Suprapubic skin (tissue), 4 donors: ENCODE results near the gene STPG1. TPM values are rescaled to one million over a fixed set of nuclear protein-coding genes. Genes with fewer than 3 reads are reported as not detected.

ENCODE experiments used
- DNase-seq, 2 donors: peaks; one replicate each; pipeline ENCODE4 v3.0.0-alpha.2; 2019; ENCODE audit warnings: low spot score in 2 of 2
- H3K27ac ChIP-seq: fragments of 200-600 bp; sonication (generic); one replicate; pipeline ENCODE4 v1.5.1; 2019
- H3K27me3 ChIP-seq: fragments of 200-600 bp; sonication (generic); one replicate; pipeline ENCODE4 v1.5.1; 2019
- H3K36me3 ChIP-seq: fragments of 200-600 bp; sonication (generic); one replicate; pipeline ENCODE4 v1.5.1; 2019
- H3K4me1 ChIP-seq: fragments of 200-600 bp; sonication (generic); one replicate; pipeline ENCODE4 v1.5.1; 2019
- H3K4me3 ChIP-seq: fragments of 200-600 bp; sonication (generic); one replicate; pipeline ENCODE4 v1.5.1; 2019; ENCODE audit warnings: mild to moderate bottlenecking
- H3K9me3 ChIP-seq: fragments of 200-600 bp; sonication (generic); one replicate; pipeline ENCODE4 v1.5.1; 2019
- CTCF ChIP-seq, 2 donors: fragments of 200-600 bp in 1 of 2; fragments of 450-650 bp in 1 of 2; sonication (generic) in 1 of 2; IDR thresholded peaks; one replicate each; pipeline ENCODE4 v1.5.1; 2016 to 2019; ENCODE audit warnings: antibody characterized with exemption in 2 of 2, mild to moderate bottlenecking in 1 of 2, moderate library complexity in 1 of 2
- EP300 ChIP-seq: sonication (generic); formaldehyde crosslinking; IDR thresholded peaks from one replicate; pipeline ENCODE4 v1.6.1; 2017; ENCODE audit warnings: antibody characterized with exemption
- POLR2A ChIP-seq, 2 donors: fragments of 450-650 bp; IDR thresholded peaks; one replicate each; pipeline ENCODE4 v1.6.1; 2017; ENCODE audit warnings: antibody characterized with exemption in 2 of 2, mild to moderate bottlenecking in 2 of 2, moderate library complexity in 2 of 2
- POLR2AphosphoS5 ChIP-seq, 3 donors: sonication (generic); formaldehyde crosslinking; IDR thresholded peaks; one replicate each; pipeline ENCODE4 v1.6.1; 2017; ENCODE audit warnings: antibody characterized with exemption in 3 of 3
- WGBS: methylation state at CpG from one replicate; pipeline ENCODE4 v1.1.5; 2018; 5-methylcytosine and 5-hydroxymethylcytosine counted together
- total RNA-seq, 4 donors: library from RNA; depleted of rRNA; stranded (reverse); fragments of >200 nt; gene quantifications; one replicate each; pipeline ENCODE4 v1.1.0, GENCODE V29; 2016

The STPG1 gene
- total RNA-seq, 4 donors from 2014 or later = 7.2 to 8.5 (median 7.8) TPM

GRCh38 chr1:24443241-24443656 is 29.7 kb upstream of the STPG1 start:
- H3K9me3 ChIP-seq = no peaks in the 10 kb centered on the region
- H3K4me3 ChIP-seq = no peak overlapping the region
- no peaks in the 10 kb centered on the region for H3K27me3 ChIP-seq
- WGBS = 64% methylated on average over 2 of the region's 2 CpGs
- H3K36me3 ChIP-seq = peaks cover 27% of the 10 kb centered on the region
- no peak for TF ChIP-seq EP300
- no peak for TF ChIP-seq CTCF (IDR thresholded peaks at IDR 0.05)
- no peak for TF ChIP-seq POLR2A (IDR thresholded peaks at IDR 0.05)
- TF ChIP-seq POLR2AphosphoS5 (IDR thresholded peaks at IDR 0.05) = no peak
- H3K4me1 ChIP-seq = peaks cover 22% of the 10 kb centered on the region
- H3K27ac ChIP-seq = peak overlapping the region; percentile 13
- no peak for DNase-seq

- Histone ChIP-seq H3K27me3 (no peaks in the 10 kb centered on the region), H3K4me1 (peaks cover 27% of the 10 kb centered on the region), H3K4me3 (no peak overlapping the region), H3K36me3 (peaks cover 22% of the 10 kb centered on the region), H3K9me3 (no peaks in the 10 kb centered on the region), H3K27ac (no peak overlapping the region)
- TF ChIP-seq POLR2A (IDR thresholded peaks at IDR 0.05) (no peak), POLR2AphosphoS5 (IDR thresholded peaks at IDR 0.05) (no peak), EP300 (no peak), CTCF (IDR thresholded peaks at IDR 0.05) (no peak)
- DNase-seq = no peak
Measured at GRCh38 chr1:24442764-24443163, 29.2 kb upstream of the STPG1 start.

- TF ChIP-seq POLR2A (IDR thresholded peaks at IDR 0.05) (no peak), CTCF (IDR thresholded peaks at IDR 0.05) (no peak)
- peaks cover 19% of the 10 kb centered on the region for H3K36me3 ChIP-seq
- no peak for DNase-seq
- no peaks in the 10 kb centered on the region for H3K9me3 ChIP-seq
- WGBS = 84% methylated on average over 14 of the region's 14 CpGs
- H3K27me3 ChIP-seq = no peaks in the 10 kb centered on the region
- H3K4me3 ChIP-seq = no peak overlapping the region
- H3K4me1 ChIP-seq = peaks cover 33% of the 10 kb centered on the region
- no peak overlapping the region for H3K27ac ChIP-seq
Measured at GRCh38 chr1:24441996-24442668, 28.6 kb upstream of the STPG1 start.

- no peak for TF ChIP-seq EP300
- no peak for TF ChIP-seq CTCF (IDR thresholded peaks at IDR 0.05)
- TF ChIP-seq POLR2A (IDR thresholded peaks at IDR 0.05) = no peak
- TF ChIP-seq POLR2AphosphoS5 (IDR thresholded peaks at IDR 0.05) = no peak
- Histone ChIP-seq H3K36me3 (peaks cover 19% of the 10 kb centered on the region), H3K4me3 (no peak overlapping the region), H3K27ac (no peak overlapping the region), H3K27me3 (no peaks in the 10 kb centered on the region), H3K4me1 (peaks cover 33% of the 10 kb centered on the region), H3K9me3 (no peaks in the 10 kb centered on the region)
- DNase-seq = no peak
- WGBS = 79% methylated on average over 7 of the region's 7 CpGs
Measured at GRCh38 chr1:24441480-24441879, 27.9 kb upstream of the STPG1 start.

- WGBS = 100% methylated on average over 1 of the region's 2 CpGs
- DNase-seq = no peak
- Histone ChIP-seq H3K4me1 (peaks cover 33% of the 10 kb centered on the region), H3K4me3 (no peak overlapping the region), H3K27ac (no peak overlapping the region), H3K9me3 (no peaks in the 10 kb centered on the region), H3K36me3 (peaks cover 11% of the 10 kb centered on the region), H3K27me3 (no peaks in the 10 kb centered on the region)
- no peak for TF ChIP-seq CTCF (IDR thresholded peaks at IDR 0.05)
- TF ChIP-seq POLR2A (IDR thresholded peaks at IDR 0.05) = no peak
- no peak for TF ChIP-seq POLR2AphosphoS5 (IDR thresholded peaks at IDR 0.05)
- TF ChIP-seq EP300 = no peak
Measured at GRCh38 chr1:24440436-24440835, 26.9 kb upstream of the STPG1 start.
